NCI-H345 (cell line): Measurements from ENCODE around the gene ATP7B.
"Not testable (repeated sequence)": the region's sequence is repeated elsewhere in the genome, so short reads cannot be mapped to it uniquely, and the experiment has no call there.

Experiments
- DNase-seq: peaks from one replicate; lab custom pipeline; 2025; lab: John Stamatoyannopoulos, UW

Gene ATP7B

DNA sequence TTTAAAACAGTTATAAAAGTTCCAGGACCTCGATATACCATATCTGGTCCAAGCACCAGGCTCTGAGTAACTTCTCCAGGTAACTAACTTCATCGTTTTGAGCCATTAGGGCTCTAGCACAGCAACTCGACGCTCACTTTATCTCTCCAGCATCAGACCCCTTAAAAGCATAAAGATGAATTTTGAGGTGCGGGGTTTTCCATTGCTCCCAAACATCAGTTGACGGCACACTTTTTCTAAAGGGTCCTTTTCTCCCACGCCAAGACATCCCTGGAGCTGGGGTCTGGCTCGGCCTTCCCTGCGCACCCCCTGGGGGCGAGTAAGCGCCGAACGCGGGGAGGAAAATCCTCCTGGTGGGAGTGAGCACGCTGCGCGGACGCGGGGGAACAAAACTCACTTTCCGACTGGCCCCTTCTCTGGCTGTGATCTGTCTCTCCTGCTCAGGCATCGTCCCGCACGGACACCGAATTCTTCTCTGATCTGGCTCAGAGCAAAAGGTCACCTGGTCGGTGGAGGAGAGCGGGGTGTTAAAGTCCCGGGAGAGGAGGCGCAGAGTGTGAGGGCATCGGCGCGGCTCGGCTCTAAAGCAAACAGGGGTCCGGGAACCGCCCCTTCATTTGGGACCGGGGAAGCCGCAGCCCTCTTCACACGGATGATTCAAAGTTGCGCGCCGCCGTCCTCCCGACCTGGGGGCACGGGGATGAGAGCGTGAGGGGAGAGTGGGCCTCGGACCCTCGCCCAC lies at the start of gene ATP7B:
Gene ATP7B, minus strand, starts transcription at position 561 of the 742 bp plus-strand sequence. Its CDS starts 113 bp downstream, at position 448.
- DNase-seq: no peak

GRCh38 chr13:52053460-52053859 lies 42.2 kb upstream of the ATP7B start:
- no peak for DNase-seq

GRCh38 chr13:52051400-52051799 lies 40.1 kb upstream of the ATP7B start:
- DNase-seq: no peak

DNA sequence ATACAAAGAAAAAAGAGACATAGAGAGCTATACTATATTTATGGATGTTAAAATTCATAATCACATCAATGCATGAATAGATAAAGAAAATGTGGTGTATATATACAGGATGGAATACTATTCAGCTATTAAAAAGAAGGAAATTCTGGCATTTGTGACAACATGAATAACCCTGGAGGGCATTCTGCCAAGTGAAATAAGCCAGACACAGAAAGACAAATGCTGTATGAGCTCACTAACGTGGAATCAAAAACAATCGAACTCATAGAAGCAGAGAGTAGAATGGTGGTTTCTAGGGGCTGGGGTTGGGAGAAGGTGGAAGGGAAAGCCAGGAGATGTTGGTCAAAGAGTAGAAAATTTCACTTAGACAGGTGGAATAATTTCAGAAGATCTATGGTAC lies 37.3 kb upstream of the ATP7B start:
- DNase-seq: no peak

- DNase-seq: no peak
Measured at GRCh38 chr13:52047463-52047862, 36.2 kb upstream of the ATP7B start.

DNA sequence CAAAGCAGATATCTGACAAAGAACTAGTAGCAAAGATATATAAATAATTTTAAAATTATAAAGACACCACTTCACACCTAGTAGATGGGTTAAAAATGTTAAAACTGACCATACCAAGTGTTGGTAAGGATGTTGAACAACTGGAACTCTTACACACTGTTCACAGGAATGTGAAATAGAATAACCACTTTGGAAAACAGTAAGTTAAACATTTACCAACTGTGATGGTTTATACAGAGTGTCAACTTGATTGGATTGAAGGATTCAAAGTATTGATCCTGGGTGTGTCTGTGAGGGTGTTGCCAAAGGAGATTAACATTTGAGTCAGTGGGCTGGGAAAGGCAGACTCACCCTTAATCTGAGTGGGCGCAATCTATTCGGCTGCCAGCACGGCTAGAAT lies 32.4 kb upstream of the ATP7B start:
- no peak for DNase-seq

DNA sequence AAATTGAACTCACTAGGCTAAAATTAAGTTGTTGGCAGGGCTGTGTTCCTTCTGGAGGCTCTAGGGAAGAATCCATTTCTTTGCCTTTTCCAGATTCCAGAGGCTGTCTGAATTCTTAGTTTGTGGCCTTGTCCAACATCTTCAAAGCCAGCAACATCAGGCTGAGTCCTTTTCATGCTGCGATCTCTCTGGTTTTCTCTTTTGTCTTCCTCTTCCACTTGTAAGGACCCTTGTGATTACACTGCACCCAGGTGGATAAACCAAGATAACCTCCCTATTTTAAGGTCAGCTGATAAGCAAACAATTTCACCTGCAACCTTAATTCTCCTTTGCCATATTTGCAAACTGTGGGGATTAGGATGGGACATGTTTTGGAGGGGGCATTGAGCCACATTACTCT lies 24.8 kb upstream of the ATP7B start:
- no peak for DNase-seq

GRCh38 chr13:52034616-52035226 lies 23.5 kb upstream of the ATP7B start:
- DNase-seq: peak; percentile 17

DNA sequence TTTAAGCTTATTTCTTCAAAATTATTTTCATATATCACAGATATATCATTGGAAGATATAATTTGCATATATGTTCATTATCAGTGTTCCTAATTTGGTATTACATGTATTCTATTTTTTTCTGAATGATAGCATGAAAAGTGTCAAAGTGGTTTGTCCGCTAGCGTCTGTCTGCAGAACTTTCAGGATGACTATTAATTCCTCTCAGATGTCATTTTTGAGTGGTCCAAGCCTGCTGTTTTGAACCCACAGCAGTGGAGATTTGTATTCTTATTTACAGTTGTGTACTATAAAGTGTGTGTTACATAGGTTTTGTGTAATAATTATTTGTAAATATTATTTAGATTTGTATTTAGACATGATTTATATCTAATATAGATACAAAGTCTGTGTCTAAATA lies 21.8 kb upstream of the ATP7B start:
- no peak for DNase-seq

DNA sequence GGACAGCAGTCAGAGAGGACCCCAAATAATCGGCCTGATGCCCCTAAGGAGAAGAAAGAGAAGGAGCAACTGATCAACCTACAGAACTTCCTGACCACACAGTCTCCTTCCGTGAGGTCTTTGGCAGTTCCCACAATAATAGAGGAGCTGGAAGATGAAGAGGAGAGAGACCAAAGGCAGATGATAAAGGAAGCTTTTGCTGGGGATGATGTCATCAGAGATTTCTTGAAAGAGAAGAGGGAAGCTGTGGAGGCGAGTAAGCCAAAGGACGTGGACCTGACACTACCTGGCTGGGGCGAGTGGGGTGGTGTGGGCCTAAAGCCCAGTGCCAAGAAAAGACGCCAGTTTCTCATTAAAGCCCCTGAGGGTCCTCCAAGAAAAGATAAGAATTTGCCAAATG lies 19.2 kb upstream of the ATP7B start:
- not testable (repeated sequence) for DNase-seq

DNA sequence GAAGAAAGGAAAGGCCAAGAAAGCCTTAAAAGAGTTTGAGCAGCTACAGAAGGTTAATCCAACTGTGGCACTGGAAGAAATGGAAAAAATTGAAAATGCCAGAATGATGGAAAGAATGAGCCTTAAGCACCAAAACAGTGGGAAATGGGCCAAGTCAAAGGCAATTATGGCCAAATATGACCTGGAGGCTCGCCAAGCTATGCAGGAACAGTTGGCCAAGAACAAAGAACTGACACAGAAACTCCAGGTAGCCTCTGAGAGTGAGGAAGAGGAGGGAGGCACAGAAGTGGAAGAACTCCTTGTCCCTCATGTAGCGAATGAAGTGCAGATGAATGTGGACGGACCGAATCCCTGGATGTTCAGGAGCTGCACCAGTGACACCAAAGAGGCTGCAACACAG lies 18.3 kb upstream of the ATP7B start:
- DNase-seq: no peak

- DNase-seq: no peak
Measured at GRCh38 chr13:52027832-52028231, 16.6 kb upstream of the ATP7B start.

DNA sequence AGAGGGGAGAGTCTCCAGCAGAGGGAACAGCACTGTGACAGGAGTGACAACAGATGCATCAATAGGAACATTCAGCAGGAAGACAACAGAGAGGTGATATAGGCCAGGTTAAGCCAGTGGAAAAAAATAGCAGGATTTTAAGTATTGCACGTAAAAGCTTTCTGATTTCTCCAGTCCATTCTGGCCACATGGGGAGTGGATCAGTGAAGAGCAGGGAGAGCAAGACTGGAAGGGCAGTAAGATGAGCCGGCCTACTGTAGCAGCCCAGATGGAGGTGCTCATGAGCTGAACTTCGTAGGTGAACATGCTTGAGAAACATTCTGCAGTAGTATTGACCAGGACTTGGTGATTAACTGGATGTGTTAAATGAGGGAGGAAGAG lies 15.0 kb upstream of the ATP7B start:
- DNase-seq: no peak

GRCh38 chr13:52025475-52026245 lies 14.4 kb upstream of the ATP7B start:
- DNase-seq: no peak

- DNase-seq: no peak
Measured at GRCh38 chr13:52024481-52024880, 13.2 kb upstream of the ATP7B start, which contains the start of gene UTP14C. Gene UTP14C (plus strand): TSS chr13:52024691. CDS start chr13:52028805, 4,114 bp downstream.

DNA sequence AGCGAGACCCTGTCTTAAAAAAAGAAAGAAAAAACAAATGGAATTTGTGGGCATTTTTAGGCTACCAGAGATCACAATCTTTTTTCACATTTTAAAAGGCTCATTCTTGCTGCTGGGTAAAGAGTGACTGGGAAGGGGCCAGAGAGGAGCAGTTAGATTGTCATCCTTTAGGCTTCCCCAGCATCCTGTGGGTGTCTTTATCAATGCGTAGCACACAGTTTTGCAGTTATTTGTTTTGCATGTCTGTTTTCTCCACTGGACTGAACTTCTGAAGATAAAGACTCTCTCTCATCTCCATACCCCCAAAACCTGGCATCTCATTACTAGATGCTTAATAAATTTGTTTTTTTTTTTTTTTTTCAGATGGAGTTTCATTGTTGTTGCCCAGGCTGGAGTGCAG lies 11.1 kb upstream of the ATP7B start:
- DNase-seq: no peak

GRCh38 chr13:52020191-52020590 lies 8.9 kb upstream of the ATP7B start:
- DNase-seq: no peak

DNA sequence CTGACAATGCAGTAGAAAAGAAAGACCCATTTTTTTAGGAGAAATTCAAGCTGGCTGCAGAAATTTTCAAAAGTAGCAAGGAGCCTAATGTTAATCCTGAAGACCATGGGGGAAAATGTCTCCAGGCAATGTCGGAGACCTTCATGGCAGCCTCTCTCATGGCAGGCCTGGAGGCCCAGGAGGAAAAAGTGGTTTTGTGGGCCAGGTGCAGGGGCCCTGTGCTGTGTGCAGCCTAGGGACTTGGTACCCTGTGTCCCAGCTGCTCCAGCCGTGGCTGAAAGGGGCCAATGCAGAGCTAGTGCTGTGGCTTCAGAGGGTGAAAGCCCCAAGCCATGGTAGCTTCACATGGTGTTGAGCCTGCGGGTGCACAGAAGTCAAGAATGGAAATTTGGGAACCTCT lies 5.0 kb upstream of the ATP7B start:
- DNase-seq: no peak

- no peak for DNase-seq
Measured at GRCh38 chr13:52012512-52012836, 1.2 kb upstream of the ATP7B start.

DNA sequence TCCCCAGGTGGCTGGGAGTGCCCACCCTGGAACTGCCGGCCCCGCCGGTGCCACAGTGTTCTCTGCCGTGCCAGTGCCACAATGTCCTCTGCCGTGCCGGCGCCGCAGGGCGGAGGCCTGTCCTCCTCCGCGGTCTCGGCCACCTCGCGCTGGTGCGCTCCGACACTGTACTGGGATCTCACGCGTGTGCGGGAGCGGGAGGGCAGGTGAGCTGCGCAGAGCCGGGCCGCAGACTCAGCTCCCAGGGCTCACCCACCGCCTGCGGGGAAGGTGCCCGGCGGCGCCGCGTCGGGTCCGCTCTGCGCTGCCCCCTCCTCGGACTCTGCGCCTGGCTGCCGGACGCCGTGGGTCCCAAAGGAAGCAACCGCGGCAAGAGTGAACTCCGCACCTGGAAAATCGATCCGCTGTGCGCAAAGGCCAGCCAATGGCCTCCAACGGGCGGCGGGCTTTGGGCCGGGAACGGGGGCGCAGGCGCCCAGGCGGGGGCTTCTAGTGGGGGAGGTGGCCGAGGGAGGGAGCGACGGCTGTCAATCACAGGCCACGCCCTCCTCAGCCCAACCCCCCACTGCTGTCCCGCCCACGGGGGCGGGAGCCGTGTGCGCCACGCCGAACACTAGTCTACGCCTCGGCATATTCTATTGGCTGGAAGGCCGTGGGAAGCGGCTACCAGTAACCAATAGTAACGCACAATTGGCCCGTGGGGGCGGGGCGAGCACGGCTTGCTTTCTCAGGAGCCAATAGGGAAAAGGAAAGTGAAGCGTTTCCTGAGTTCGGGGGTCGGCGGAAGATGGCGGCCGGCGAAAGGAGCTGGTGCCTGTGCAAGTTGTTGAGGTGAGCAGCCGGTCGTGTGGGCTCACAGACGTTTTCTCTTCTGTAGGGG lies 622 bp upstream of the ATP7B start, which contains the start of gene ALG11:
Gene ALG11, plus strand, starts transcription at position 767 of the 880 bp plus-strand sequence. Its CDS starts 21 bp downstream, at position 788.
- peak; percentile 95 for DNase-seq

DNA sequence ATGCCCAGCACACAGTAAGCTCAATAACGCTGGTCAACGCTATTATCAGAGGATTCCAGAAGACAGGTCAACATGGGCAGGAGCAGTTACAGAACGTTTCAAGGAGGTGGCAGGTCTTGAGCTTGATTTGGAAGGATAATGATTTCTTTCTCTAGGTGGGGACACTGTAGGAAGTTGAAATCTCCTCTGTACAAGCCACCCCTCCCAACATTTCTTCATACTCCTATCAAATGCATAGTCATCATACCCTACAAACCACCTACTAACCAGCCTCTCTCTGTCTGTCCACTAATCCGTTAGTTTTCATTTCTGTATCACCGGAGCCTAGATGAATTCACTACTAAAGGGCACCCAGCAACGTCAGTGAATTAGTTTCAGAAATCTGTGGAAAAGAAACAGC lies 1.3 kb downstream of the ATP7B start:
- DNase-seq: no peak
